PC-9 (cell line): Measurements from ENCODE around the gene FEV. TPM values are rescaled to one million over a fixed set of nuclear protein-coding genes. Genes with fewer than 3 reads are reported as not detected.

Experiments used
- BruUV-seq: library from RNA; stranded (reverse); fragments of 400-500 nt; replicated peaks from 2 replicates; lab custom pipeline; 2021; lab: Mats Ljungman, UMichigan
- CTCF ChIA-PET: fragments of 300-600 bp; sonication (Branson Sonifier 250); formaldehyde crosslinking; loops from one replicate; lab custom pipeline; 2022; ENCODE audit warnings: antibody characterized with exemption; lab: Charles Lee
- POLR2A ChIA-PET: fragments of 300-600 bp; sonication (Branson Sonifier 250); formaldehyde crosslinking; loops from one replicate; lab custom pipeline; 2022; ENCODE audit warnings: antibody characterized with exemption; ENCODE audit not compliant: unreplicated experiment; lab: Charles Lee
- DNase-seq, 2 experiments: peaks; one replicate each; pipeline versions ENCODE4 v3.0.0 to v3.0.0-alpha.2; 2015 to 2022; ENCODE audit warnings: mixed read lengths in 1 of 2
- H2AFZ ChIP-seq: fragments of 200-600 bp; sonication (generic); 2 replicates; pipeline ENCODE4 v1.8.1; 2017; ENCODE audit warnings: antibody characterized with exemption
- H3F3A ChIP-seq: fragments of 200-600 bp; sonication (generic); 2 replicates; pipeline ENCODE4 v1.8.1; 2017; ENCODE audit warnings: antibody characterized with exemption, mild to moderate bottlenecking, low read depth; ENCODE audit not compliant: insufficient read depth
- H3K27ac ChIP-seq: fragments of 200-600 bp; sonication (generic); 2 replicates; pipeline ENCODE4 v1.6.1; 2016; ENCODE audit warnings: mixed run types
- H3K27me3 ChIP-seq: fragments of 200-600 bp; sonication (generic); 2 replicates; pipeline ENCODE4 v1.6.1; 2016; ENCODE audit warnings: low read depth, mixed run types; ENCODE audit not compliant: insufficient read depth
- H3K36me3 ChIP-seq: fragments of 200-600 bp; sonication (generic); 2 replicates; pipeline ENCODE4 v1.6.1; 2016; ENCODE audit warnings: low read depth, mixed run types
- H3K4me1 ChIP-seq: fragments of 200-600 bp; sonication (generic); replicated peaks from 2 replicates; pipeline ENCODE4 v1.6.1; 2016; ENCODE audit warnings: mixed run types; ENCODE audit not compliant: insufficient read depth
- H3K4me2 ChIP-seq: fragments of 200-600 bp; sonication (generic); 2 replicates; pipeline ENCODE4 v1.6.1; 2017; ENCODE audit warnings: mixed run types
- H3K4me3 ChIP-seq: fragments of 200-600 bp; sonication (generic); 2 replicates; pipeline ENCODE4 v1.6.1; 2016; ENCODE audit warnings: mixed run types
- H3K79me2 ChIP-seq: fragments of 200-600 bp; sonication (generic); 2 replicates; pipeline ENCODE4 v1.6.1; 2017; ENCODE audit warnings: low read depth, mixed run types
- H3K9me2 ChIP-seq: fragments of 200-600 bp; sonication (generic); 2 replicates; pipeline ENCODE4 v1.8.1; 2017; ENCODE audit warnings: mild to moderate bottlenecking; ENCODE audit not compliant: insufficient read depth
- H3K9me3 ChIP-seq: fragments of 200-600 bp; sonication (generic); 2 replicates; pipeline ENCODE4 v1.8.1; 2016; ENCODE audit warnings: low read depth; ENCODE audit not compliant: insufficient read depth
- H4K20me1 ChIP-seq: fragments of 200-600 bp; sonication (generic); 2 replicates; pipeline ENCODE4 v1.8.1; 2017; ENCODE audit not compliant: insufficient read depth
- CTCF ChIP-seq: fragments of 200-600 bp; sonication (generic); conservative IDR thresholded peaks from 2 replicates; pipeline ENCODE4 v1.6.1; 2017; ENCODE audit warnings: mixed run types, antibody characterized with exemption, mild to moderate bottlenecking, moderate library complexity
- EZH2 ChIP-seq: fragments of 200-600 bp; sonication (generic); IDR thresholded peaks from 2 replicates; pipeline ENCODE4 v1.8.0; 2017; ENCODE audit warnings: antibody characterized with exemption, low read depth
- intact Hi-C: fragments of 100-400 bp; cut with micrococcal nuclease; formaldehyde crosslinking; loops from one replicate; pipeline ENCODE4 v1.10.0; 2022; ENCODE audit not compliant: unreplicated experiment
- total RNA-seq: library from RNA; stranded (reverse); gene quantifications from 2 replicates; pipeline ENCODE4 v1.2.3, GENCODE V29; 2021

The FEV gene
- total RNA-seq, 1 experiment from 2014 or later = not detected

- H3K4me2 ChIP-seq = peak overlapping the region; percentile 55
These were observed 20.8 kb downstream of the FEV start for GRCh38 chr2:218964041-218964771.

GRCh38 chr2:218963601-218964000 is 21.4 kb downstream of the FEV start:
- Histone ChIP-seq H4K20me1 (no peaks in the 10 kb centered on the region), H3K4me3 (no peak overlapping the region), H3K79me2 (no peaks in the 10 kb centered on the region), H2AFZ (peak overlapping the region; percentile 62), H3K9me3 (no peaks in the 10 kb centered on the region), H3K4me1 (peaks cover 17% of the 10 kb centered on the region), H3K27ac (peak overlapping the region; percentile 80), H3K27me3 (no peaks in the 10 kb centered on the region), H3K4me2 (peak overlapping the region; percentile 55), H3K36me3 (no peaks in the 10 kb centered on the region), H3F3A (peaks cover 12% of the 10 kb centered on the region; the same call in 1 of the 2 replicates), H3K9me2 (no peaks in the 10 kb centered on the region)
- BruUV-seq = TSS peak; percentile 76
- POLR2A ChIA-PET = interaction anchor here (0.6 to 0.7 kb wide), 3 partner anchors 87 to 1300 kb away, joined by 3 to 6 read pairs (median 4); no protein-coding TSS in a partner anchor
- DNase-seq = no peak
- intact Hi-C loops = no loop called here
- CTCF ChIA-PET = interaction anchor here (0.6 kb wide), 1 partner anchor 11 kb away, joined by 5 read pairs; no protein-coding TSS in a partner anchor
- TF ChIP-seq CTCF (no peak), EZH2 (no peak)

More at GRCh38 chr2:218964041-218964771, 20.8 kb downstream of the FEV start:
- ChIA-PET POLR2A (no interaction called here), CTCF (interaction anchor here (0.6 kb wide), 1 partner anchor 12 kb away, joined by 5 read pairs; no protein-coding TSS in a partner anchor)
- Histone ChIP-seq H3K4me1 (peaks cover 17% of the 10 kb centered on the region), H3K9me3 (no peaks in the 10 kb centered on the region), H3F3A (peaks cover 12% of the 10 kb centered on the region; the same call in 1 of the 2 replicates), H3K79me2 (no peaks in the 10 kb centered on the region), H3K9me2 (no peaks in the 10 kb centered on the region), H3K27me3 (no peaks in the 10 kb centered on the region), H3K4me3 (no peak overlapping the region), H2AFZ (peak overlapping the region; percentile 62), H4K20me1 (no peaks in the 10 kb centered on the region), H3K27ac (peak overlapping the region; percentile 80), H3K36me3 (no peaks in the 10 kb centered on the region)
- intact Hi-C loops = no loop called here
- TF ChIP-seq EZH2 = no peak
- no peak for TF ChIP-seq CTCF
- BruUV-seq = no TSS peak
- DNase-seq = peak; percentile 17 to 58

- H3K36me3 ChIP-seq = no peaks in the 10 kb centered on the region
- H3K4me2 ChIP-seq = no peak overlapping the region
- peaks cover 15% of the 10 kb centered on the region; the same call in 1 of the 2 replicates for H3F3A ChIP-seq
- no peaks in the 10 kb centered on the region for H3K9me2 ChIP-seq
- no TSS peak for BruUV-seq
- no peaks in the 10 kb centered on the region for H3K9me3 ChIP-seq
- no peak overlapping the region for H2AFZ ChIP-seq
- no peaks in the 10 kb centered on the region for H3K27me3 ChIP-seq
- DNase-seq = peak in 1 of 2 experiments; percentile 70
- no peak overlapping the region for H3K4me3 ChIP-seq
- intact Hi-C loops = no loop called here
- H3K27ac ChIP-seq = no peak overlapping the region; the same call in 1 of the 2 replicates
- no peaks in the 10 kb centered on the region for H4K20me1 ChIP-seq
- peaks cover 17% of the 10 kb centered on the region for H3K4me1 ChIP-seq
- POLR2A ChIA-PET = interaction anchor here (0.6 to 0.7 kb wide), 3 partner anchors 86 to 1301 kb away, joined by 3 to 6 read pairs (median 4); no protein-coding TSS in a partner anchor
- H3K79me2 ChIP-seq = no peaks in the 10 kb centered on the region
- no peak for TF ChIP-seq CTCF
- no peak for TF ChIP-seq EZH2
- CTCF ChIA-PET = interaction anchor here (0.6 kb wide), 1 partner anchor 10 kb away, joined by 5 read pairs; no protein-coding TSS in a partner anchor
These were observed 22.0 kb downstream of the FEV start for GRCh38 chr2:218962859-218963492.
